ENCODE data around the gene CMIP. TPM values are rescaled to one million over a fixed set of nuclear protein-coding genes. Genes with fewer than 3 reads are reported as not detected.

Gene CMIP
- total and polyA plus RNA-seq, 7 donors, result 1.4 to 8.9 (median 4.1) TPM

- no peak for ATAC-seq
Observed at GRCh38 chr16:81445966-81446906, 1.6 kb downstream of the CMIP start.

GRCh38 chr16:81446907-81447268 lies 2.3 kb downstream of the CMIP start:
- no peaks in the 10 kb centered on the region for H3K4me1 ChIP-seq
- H3K9me3 ChIP-seq, result no peaks in the 10 kb centered on the region
- no peak for TF ChIP-seq CTCF (IDR thresholded peaks at IDR 0.05)
- DNase-seq, result no peak
- ATAC-seq, result no peak
- H3K27ac ChIP-seq, result no peak overlapping the region
- peaks cover 0 to 2% (median 2%) of the 10 kb centered on the region in 3 donors for H3K27me3 ChIP-seq (ENCODE audit: insufficient read depth in 3 of 3, low read length in 2 of 3)
- peak overlapping the region; percentile 72 for H3K4me3 ChIP-seq
- WGBS, 3 donors, result 69 to 71% (median 69%) methylated on average over 14 of the region's 14 CpGs
- intact Hi-C loops (cut with DNase I), result loop anchor here in 1 of 2 donors (5.0 kb wide), 1 partner anchor 165 kb away; no protein-coding TSS in a partner anchor
- no peaks in the 10 kb centered on the region for H3K36me3 ChIP-seq (ENCODE audit: insufficient read depth in 1 of 2, low read depth in 1 of 2)

More at GRCh38 chr16:81445966-81446906, 1.6 kb downstream of the CMIP start:
- no peaks in the 10 kb centered on the region for H3K9me3 ChIP-seq
- H3K27ac ChIP-seq, result peak overlapping the region; percentile 38
- peaks cover 0 to 2% (median 2%) of the 10 kb centered on the region in 3 donors for H3K27me3 ChIP-seq (ENCODE audit: insufficient read depth in 3 of 3, low read length in 2 of 3)
- no peak for TF ChIP-seq CTCF (IDR thresholded peaks at IDR 0.05)
- no peaks in the 10 kb centered on the region for H3K4me1 ChIP-seq
- H3K4me3 ChIP-seq, result peak overlapping the region; percentile 72
- H3K36me3 ChIP-seq (ENCODE audit: insufficient read depth in 1 of 2, low read depth in 1 of 2), result no peaks in the 10 kb centered on the region
- DNase-seq, result no peak
- 48 to 68% (median 54%) methylated on average over 23 of the region's 23 CpGs for WGBS, 3 donors
- intact Hi-C loops (cut with DNase I), result loop anchor here in 1 of 2 donors (5.0 kb wide), 1 partner anchor 166 kb away; no protein-coding TSS in a partner anchor

GRCh38 chr16:81447383-81448101 lies 2.9 kb downstream of the CMIP start:
- intact Hi-C loops (cut with DNase I), result loop anchor here in 1 of 2 donors (5.0 kb wide), 1 partner anchor 165 kb away; no protein-coding TSS in a partner anchor
- Histone ChIP-seq H3K27me3 (ENCODE audit: insufficient read depth in 3 of 3, low read length in 2 of 3) (peaks cover 0 to 2% (median 2%) of the 10 kb centered on the region in 3 donors), H3K4me3 (peak overlapping the region; percentile 72), H3K36me3 (ENCODE audit: insufficient read depth in 1 of 2, low read depth in 1 of 2) (no peaks in the 10 kb centered on the region), H3K4me1 (no peaks in the 10 kb centered on the region), H3K9me3 (no peaks in the 10 kb centered on the region), H3K27ac (no peak overlapping the region)
- 76 to 79% (median 76%) methylated on average over 17 of the region's 17 CpGs for WGBS, 3 donors
- ATAC-seq (no peak), DNase-seq (no peak)
- no peak for TF ChIP-seq CTCF (IDR thresholded peaks at IDR 0.05)

- no peaks in the 10 kb centered on the region for H3K36me3 ChIP-seq (ENCODE audit: insufficient read depth in 1 of 2, low read depth in 1 of 2)
- H3K27ac ChIP-seq, result no peak overlapping the region
- intact Hi-C loops (cut with DNase I), result loop anchor here in 1 of 2 donors (5.0 kb wide), 1 partner anchor 164 kb away; no protein-coding TSS in a partner anchor
- DNase-seq, result peak in 1 of 2 donors; percentile 1
- no peak for TF ChIP-seq CTCF (IDR thresholded peaks at IDR 0.05)
- no peaks in the 10 kb centered on the region for H3K4me1 ChIP-seq
- WGBS, 3 donors, result 60 to 76% (median 62%) methylated on average over 19 of the region's 19 CpGs
- no peak for ATAC-seq
- peak overlapping the region; percentile 72 for H3K4me3 ChIP-seq
- no peaks in the 10 kb centered on the region for H3K9me3 ChIP-seq
- H3K27me3 ChIP-seq (ENCODE audit: insufficient read depth in 3 of 3, low read length in 2 of 3), result peaks cover 0 to 2% (median 2%) of the 10 kb centered on the region in 3 donors
Observed at GRCh38 chr16:81448154-81449131, 3.8 kb downstream of the CMIP start.
